ENCODE results near the gene UBASH3A. TPM values are rescaled to one million over a fixed set of nuclear protein-coding genes. Genes with fewer than 3 reads are reported as not detected.

The UBASH3A gene
- total RNA-seq, 4 donors from 2014 or later, result 0.40 TPM; not detected in 3

GRCh38 chr21:42414553-42414927 lies 10.8 kb downstream of the UBASH3A start:
- H3K9me3 ChIP-seq, result no peaks in the 10 kb centered on the region
- no peak overlapping the region for H3K4me3 ChIP-seq
- 92 to 100% methylated on average over 1 to 7 of the region's 8 CpGs for WGBS, 2 donors (ENCODE audit: low coverage in 1 of 2)
- H3K27me3 ChIP-seq, result peaks cover 71% of the 10 kb centered on the region
- no peak for TF ChIP-seq POLR2AphosphoS5 (IDR thresholded peaks at IDR 0.05)
- no peak for TF ChIP-seq CTCF (IDR thresholded peaks at IDR 0.05)
- no peak for TF ChIP-seq EP300 (IDR thresholded peaks at IDR 0.05)
- TF ChIP-seq POLR2A (IDR thresholded peaks at IDR 0.05), result no peak
- no peak overlapping the region for H3K27ac ChIP-seq
- H3K36me3 ChIP-seq, result no peaks in the 10 kb centered on the region
- H3K4me1 ChIP-seq, result no peaks in the 10 kb centered on the region
- no peak for ATAC-seq

- Histone ChIP-seq H3K27me3 (peaks cover 71% of the 10 kb centered on the region), H3K9me3 (peaks cover 0 to 3% (median 0%) of the 10 kb centered on the region in 3 donors), H3K4me3 (no peak overlapping the region), H3K36me3 (no peaks in the 10 kb centered on the region), H3K4me1 (no peaks in the 10 kb centered on the region), H3K27ac (no peak overlapping the region)
- WGBS, 2 donors (ENCODE audit: low coverage in 1 of 2), result 44% methylated on average over 8 of the region's 27 CpGs; no CpG with 5 or more reads in 1 of the 2 donors
- no peak for ATAC-seq
- TF ChIP-seq EP300 (IDR thresholded peaks at IDR 0.05) (no peak), CTCF (IDR thresholded peaks at IDR 0.05) (no peak), POLR2AphosphoS5 (IDR thresholded peaks at IDR 0.05) (no peak)
These were observed 11.4 kb downstream of the UBASH3A start for GRCh38 chr21:42414928-42415769.

GRCh38 chr21:42417533-42417932 lies 13.8 kb downstream of the UBASH3A start:
- WGBS, 2 donors (ENCODE audit: low coverage in 1 of 2), result 76 to 91% methylated on average over 6 of the region's 6 CpGs
- Histone ChIP-seq H3K9me3 (peaks cover 0 to 24% (median 0%) of the 10 kb centered on the region in 3 donors), H3K4me3 (no peak overlapping the region), H3K27me3 (peaks cover 75% of the 10 kb centered on the region), H3K36me3 (no peaks in the 10 kb centered on the region), H3K27ac (no peak overlapping the region), H3K4me1 (no peaks in the 10 kb centered on the region)
- ATAC-seq, result no peak
- TF ChIP-seq POLR2AphosphoS5 (IDR thresholded peaks at IDR 0.05) (no peak), POLR2A (IDR thresholded peaks at IDR 0.05) (no peak), EP300 (IDR thresholded peaks at IDR 0.05) (no peak), CTCF (IDR thresholded peaks at IDR 0.05) (no peak)

- Histone ChIP-seq H3K9me3 (peaks cover 0 to 24% (median 0%) of the 10 kb centered on the region in 3 donors), H3K27me3 (peaks cover 79% of the 10 kb centered on the region), H3K27ac (no peak overlapping the region), H3K36me3 (no peaks in the 10 kb centered on the region), H3K4me3 (no peak overlapping the region), H3K4me1 (no peaks in the 10 kb centered on the region)
- no peak for ATAC-seq
- no peak for TF ChIP-seq POLR2AphosphoS5 (IDR thresholded peaks at IDR 0.05)
- no peak for TF ChIP-seq EP300 (IDR thresholded peaks at IDR 0.05)
- no peak for TF ChIP-seq CTCF (IDR thresholded peaks at IDR 0.05)
- TF ChIP-seq POLR2A (IDR thresholded peaks at IDR 0.05), result no peak
- 9 to 20% methylated on average over 2 to 4 of the region's 4 CpGs for WGBS, 2 donors (ENCODE audit: low coverage in 1 of 2)
These were observed 15.2 kb downstream of the UBASH3A start for GRCh38 chr21:42418886-42419285.

- peaks cover 84% of the 10 kb centered on the region for H3K27me3 ChIP-seq
- H3K36me3 ChIP-seq, result no peaks in the 10 kb centered on the region
- 87 to 92% methylated on average over 6 of the region's 6 CpGs for WGBS, 2 donors (ENCODE audit: low coverage in 1 of 2)
- no peak overlapping the region for H3K27ac ChIP-seq
- no peak for ATAC-seq
- no peaks in the 10 kb centered on the region for H3K4me1 ChIP-seq
- H3K4me3 ChIP-seq, result no peak overlapping the region
- TF ChIP-seq POLR2AphosphoS5 (IDR thresholded peaks at IDR 0.05) (no peak), CTCF (IDR thresholded peaks at IDR 0.05) (no peak), POLR2A (IDR thresholded peaks at IDR 0.05) (no peak), EP300 (IDR thresholded peaks at IDR 0.05) (no peak)
- H3K9me3 ChIP-seq, result peaks cover 0 to 24% (median 0%) of the 10 kb centered on the region in 3 donors
These were observed 16.1 kb downstream of the UBASH3A start for GRCh38 chr21:42419845-42420244.
